HT-29 (cell line): ENCODE results near the gene SMIM22. TPM values are rescaled to one million over a fixed set of nuclear protein-coding genes. Genes with fewer than 3 reads are reported as not detected.
"Not testable (repeated sequence)": the region's sequence is repeated elsewhere in the genome, so short reads cannot be mapped to it uniquely, and the experiment has no call there.

Experiments used
- DNase-seq: peaks from one replicate; pipeline ENCODE4 v3.0.0-alpha.2; 2015; ENCODE audit warnings: low spot score
- total RNA-seq: library from RNA; depleted of rRNA; stranded (reverse); fragments of >200 nt; shearing (Covaris generic); gene quantifications from 2 replicates; pipeline ENCODE4 v1.2.3, GENCODE V29; 2014

The SMIM22 gene
- total RNA-seq, 1 experiment from 2014 or later: 291 TPM

- peak; percentile 93 for DNase-seq
These were observed 26.4 kb upstream of the SMIM22 start for GRCh38 chr16:4768549-4769305.

- no peak for DNase-seq
These were observed 25.9 kb upstream of the SMIM22 start for GRCh38 chr16:4769306-4769638.

GRCh38 chr16:4771646-4772045 is 23.5 kb upstream of the SMIM22 start:
- no peak for DNase-seq

GRCh38 chr16:4772351-4772750 is 22.8 kb upstream of the SMIM22 start:
- no peak for DNase-seq

GRCh38 chr16:4775005-4775404 is 20.2 kb upstream of the SMIM22 start:
- DNase-seq: no peak

- DNase-seq: no peak
These were observed 18.9 kb upstream of the SMIM22 start for GRCh38 chr16:4776141-4776705.

GRCh38 chr16:4777339-4778049 is 17.7 kb upstream of the SMIM22 start:
- DNase-seq: no peak

- DNase-seq: no peak
These were observed 17.1 kb upstream of the SMIM22 start for GRCh38 chr16:4778050-4778392.

GRCh38 chr16:4780235-4780634 is 14.9 kb upstream of the SMIM22 start:
- no peak for DNase-seq

GRCh38 chr16:4783251-4783950 is 11.8 kb upstream of the SMIM22 start:
- no peak for DNase-seq

GRCh38 chr16:4783951-4784336 is 11.2 kb upstream of the SMIM22 start:
- DNase-seq: no peak

GRCh38 chr16:4784444-4784987 is 10.7 kb upstream of the SMIM22 start:
- not testable (repeated sequence) for DNase-seq

- no peak for DNase-seq
These were observed 9.3 kb upstream of the SMIM22 start for GRCh38 chr16:4785758-4786433.

GRCh38 chr16:4787068-4787467 is 8.1 kb upstream of the SMIM22 start:
- no peak for DNase-seq

GRCh38 chr16:4787627-4788482 is 7.3 kb upstream of the SMIM22 start, which contains the start of gene SEPTIN12:
Gene SEPTIN12, minus strand, starts transcription at chr16:4788345. Its CDS starts 700 bp downstream, at chr16:4787645.
- no peak for DNase-seq

GRCh38 chr16:4788489-4788889 is 6.7 kb upstream of the SMIM22 start:
- no peak for DNase-seq

GRCh38 chr16:4788910-4789309 is 6.3 kb upstream of the SMIM22 start:
- DNase-seq: no peak

GRCh38 chr16:4790261-4790660 is 4.9 kb upstream of the SMIM22 start:
- no peak for DNase-seq

- DNase-seq: no peak
These were observed 4.3 kb upstream of the SMIM22 start for GRCh38 chr16:4790871-4791270.

GRCh38 chr16:4792951-4793513 is 2.1 kb upstream of the SMIM22 start:
- no peak for DNase-seq
